GM12875 (cell line): ENCODE data around the gene ACACB.

ENCODE experiments used
- H3K4me3 ChIP-seq: one replicate; pipeline ENCODE4 v1.5.1; 2011; ENCODE audit warnings: low read depth, low read length, control low read depth
- CTCF ChIP-seq: IDR thresholded peaks from 2 replicates; pipeline ENCODE4 v1.5.1; 2011; ENCODE audit warnings: low read depth, mild to moderate bottlenecking, control low read depth, inconsistent platforms, low read length, moderate library complexity, borderline replicate concordance; ENCODE audit not compliant: insufficient read depth

The ACACB gene

GRCh38 chr12:109097435-109098182, 18.8 kb upstream of the ACACB start, which contains the start of gene UNG:
UNG (plus strand) TSS chr12:109097597; CDS start chr12:109097680, 83 bp downstream.
- H3K4me3 ChIP-seq = peak within 1 kb of the TSS; percentile 81
- no peak for TF ChIP-seq CTCF

- TF ChIP-seq CTCF = no peak
- H3K4me3 ChIP-seq = peak overlapping the region; percentile 81
Measured at GRCh38 chr12:109098183-109098604, 18.2 kb upstream of the ACACB start.

- no peak for TF ChIP-seq CTCF
- H3K4me3 ChIP-seq = peak overlapping the region; percentile 81
Measured at GRCh38 chr12:109098651-109099050, 17.7 kb upstream of the ACACB start.

- no peak for TF ChIP-seq CTCF
- no peak overlapping the region for H3K4me3 ChIP-seq
Measured at GRCh38 chr12:109099431-109100020, 16.9 kb upstream of the ACACB start.

- no peak for TF ChIP-seq CTCF
- H3K4me3 ChIP-seq = no peak overlapping the region
Measured at GRCh38 chr12:109100741-109101140, 15.6 kb upstream of the ACACB start.

- TF ChIP-seq CTCF = no peak
Measured at GRCh38 chr12:109102491-109102890, 13.9 kb upstream of the ACACB start.

DNA sequence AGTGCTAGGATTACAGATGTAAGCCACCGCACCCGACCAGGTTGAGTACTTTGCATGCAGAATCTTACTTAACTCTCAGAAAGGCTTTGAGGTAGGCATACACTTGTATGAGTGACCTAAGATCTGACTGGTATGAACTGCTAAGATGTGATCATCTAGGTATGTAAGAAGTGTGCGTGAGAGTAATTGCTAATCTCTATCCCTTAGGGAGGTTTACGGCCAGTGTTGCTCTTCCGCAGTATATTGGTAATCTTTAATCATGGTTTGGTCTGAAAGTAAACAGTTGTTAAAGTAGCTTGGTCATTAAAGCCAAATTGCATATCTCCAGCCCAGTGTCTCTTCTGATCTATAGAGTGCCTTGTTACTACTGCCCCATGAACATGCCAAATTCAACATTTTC, 11.2 kb upstream of the ACACB start:
- TF ChIP-seq CTCF = no peak
- no peak overlapping the region for H3K4me3 ChIP-seq

More at GRCh38 chr12:109102491-109102890, 13.9 kb upstream of the ACACB start:
- no peak overlapping the region for H3K4me3 ChIP-seq
